ENCODE results near the gene ACSM5. TPM values are rescaled to one million over a fixed set of nuclear protein-coding genes. Genes with fewer than 3 reads are reported as not detected.

The ACSM5 gene
- total RNA-seq, 1 donor from 2014 or later: not detected

DNA sequence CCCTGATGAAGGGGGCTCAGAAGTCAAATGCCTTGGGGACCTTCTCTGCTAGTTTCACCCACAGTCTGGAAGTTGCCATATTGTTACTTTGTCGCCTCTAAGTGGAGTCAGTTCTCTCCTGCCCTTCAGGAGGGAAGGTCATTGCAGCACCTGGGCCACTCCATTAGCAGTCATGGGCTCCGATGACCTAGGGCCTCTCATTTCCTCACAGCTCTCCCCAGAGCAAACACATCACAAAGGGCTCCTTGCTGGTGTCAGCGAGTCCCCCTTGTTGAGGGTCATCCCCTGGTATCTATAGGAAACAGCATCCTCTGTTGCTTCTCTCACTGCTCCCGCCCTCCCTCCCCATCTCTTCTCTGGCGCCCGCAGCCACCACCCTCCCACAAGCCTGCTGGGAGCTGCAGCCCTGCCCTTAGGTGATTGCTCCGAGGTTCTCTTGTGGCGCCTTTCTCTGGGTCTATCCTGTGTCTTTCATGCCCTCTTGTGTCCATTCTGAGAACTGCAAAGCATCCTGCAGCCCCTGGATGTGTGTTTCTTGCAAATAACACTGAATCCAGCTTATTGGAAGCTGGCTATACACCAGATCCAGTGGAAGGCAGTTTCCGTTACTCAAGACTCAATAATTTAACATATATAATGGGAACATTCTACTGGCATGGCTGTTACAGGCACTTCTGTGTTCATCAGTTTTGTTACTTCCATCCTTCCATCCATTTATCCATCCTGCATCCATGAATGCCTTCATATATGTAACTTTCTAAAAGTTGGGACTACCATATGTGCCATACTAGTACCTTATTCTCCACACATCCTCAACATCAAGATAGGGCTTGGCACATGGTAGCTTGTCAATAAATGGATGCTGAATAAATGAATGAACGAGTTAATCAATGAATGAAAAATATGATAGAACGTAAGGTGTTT, 26.0 kb upstream of the ACSM5 start:
- H3K4me3 Mint-ChIP-seq: no peak overlapping the region

GRCh38 chr16:20385844-20386832, 23.2 kb upstream of the ACSM5 start:
- Mint-ChIP-seq H3K4me1 (peaks cover 45% of the 10 kb centered on the region), H3K9me3 (peaks cover 4% of the 10 kb centered on the region), H3K27ac (ENCODE audit: unreplicated experiment) (peak overlapping the region; percentile 95), H3K4me3 (peak overlapping the region; percentile 54), H3K27me3 (ENCODE audit: low read depth) (peaks cover 5% of the 10 kb centered on the region), H3K36me3 (ENCODE audit: low read depth) (peaks cover 3% of the 10 kb centered on the region)
- peak; percentile 82 for DNase-seq (ENCODE audit: low read depth, low spot score)
- peak; percentile 90 for TF ChIP-seq CTCF (conservative IDR thresholded peaks at IDR 0.05)

More for the DNA sequence above, 26.0 kb upstream of the ACSM5 start:
- Mint-ChIP-seq H3K9me3 (peaks cover 4% of the 10 kb centered on the region), H3K27ac (ENCODE audit: unreplicated experiment) (peak overlapping the region; percentile 86), H3K36me3 (ENCODE audit: low read depth) (peaks cover 3% of the 10 kb centered on the region), H3K4me1 (peaks cover 45% of the 10 kb centered on the region), H3K27me3 (ENCODE audit: low read depth) (peaks cover 16% of the 10 kb centered on the region)
- peak; percentile 84 for TF ChIP-seq CTCF (conservative IDR thresholded peaks at IDR 0.05)
- peak; percentile 82 for DNase-seq (ENCODE audit: low read depth, low spot score)

GRCh38 chr16:20387978-20388377, 21.4 kb upstream of the ACSM5 start:
- Mint-ChIP-seq H3K27ac (ENCODE audit: unreplicated experiment) (peak overlapping the region; percentile 51), H3K9me3 (peaks cover 4% of the 10 kb centered on the region), H3K4me3 (no peak overlapping the region), H3K4me1 (peaks cover 45% of the 10 kb centered on the region), H3K36me3 (ENCODE audit: low read depth) (peaks cover 3% of the 10 kb centered on the region), H3K27me3 (ENCODE audit: low read depth) (peaks cover 5% of the 10 kb centered on the region)
- TF ChIP-seq CTCF (conservative IDR thresholded peaks at IDR 0.05): no peak
- no peak for DNase-seq (ENCODE audit: low read depth, low spot score)

DNA sequence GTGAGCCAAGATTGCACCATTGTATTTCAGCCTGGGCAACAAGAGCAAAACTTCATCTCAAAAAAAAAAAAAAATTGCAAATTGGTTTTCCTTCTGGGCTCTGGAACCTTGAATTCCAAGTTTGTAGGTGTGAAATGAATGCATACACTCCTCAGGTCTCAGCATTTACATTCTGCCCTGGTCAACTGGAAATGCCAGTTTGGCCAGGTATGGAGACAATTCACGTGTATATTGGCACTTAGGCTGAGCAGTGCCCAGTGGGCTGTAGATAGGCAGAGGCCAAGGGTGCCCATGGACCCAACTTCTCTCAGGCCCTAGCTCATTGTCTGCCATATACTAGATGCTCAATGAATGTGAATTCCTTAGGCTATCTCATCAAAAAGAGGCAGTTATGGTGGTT, 20.5 kb upstream of the ACSM5 start:
- TF ChIP-seq CTCF (conservative IDR thresholded peaks at IDR 0.05): no peak

DNA sequence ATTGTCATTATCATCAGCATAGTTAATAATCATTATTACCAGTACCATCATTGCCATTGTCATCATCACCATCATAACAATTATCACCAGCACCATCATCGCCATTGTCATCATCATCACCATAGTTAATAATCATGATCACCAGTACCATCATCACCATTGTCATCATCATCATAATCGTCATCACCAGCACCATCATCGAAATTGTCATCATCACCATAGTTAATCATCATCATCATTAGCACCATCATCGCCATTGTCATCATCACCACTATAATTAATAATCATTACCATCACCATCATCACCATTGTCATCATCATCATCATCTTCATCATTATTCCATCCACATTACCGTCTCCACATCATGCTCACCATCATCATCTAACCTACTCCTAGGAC, 18.3 kb upstream of the ACSM5 start:
- peaks cover 3% of the 10 kb centered on the region for H3K36me3 Mint-ChIP-seq (ENCODE audit: low read depth)
- H3K9me3 Mint-ChIP-seq: peaks cover 4% of the 10 kb centered on the region
- H3K4me1 Mint-ChIP-seq: peaks cover 33% of the 10 kb centered on the region
- H3K27ac Mint-ChIP-seq (ENCODE audit: unreplicated experiment): no peak overlapping the region
- DNase-seq (ENCODE audit: low read depth, low spot score): no peak
- H3K4me3 Mint-ChIP-seq: no peak overlapping the region
- no peak for TF ChIP-seq CTCF (conservative IDR thresholded peaks at IDR 0.05)
- peaks cover 5% of the 10 kb centered on the region for H3K27me3 Mint-ChIP-seq (ENCODE audit: low read depth)

More for the DNA sequence above, 20.5 kb upstream of the ACSM5 start:
- Mint-ChIP-seq H3K9me3 (peaks cover 4% of the 10 kb centered on the region), H3K27ac (ENCODE audit: unreplicated experiment) (no peak overlapping the region), H3K36me3 (ENCODE audit: low read depth) (peaks cover 3% of the 10 kb centered on the region), H3K4me1 (peaks cover 39% of the 10 kb centered on the region), H3K27me3 (ENCODE audit: low read depth) (peaks cover 5% of the 10 kb centered on the region), H3K4me3 (no peak overlapping the region)
- DNase-seq (ENCODE audit: low read depth, low spot score): no peak

Measured in neural crest cell (in vitro differentiated cells).